Liver (tissue), 3 donors: ENCODE measurements around the gene BRI3.

Source experiments
- EGR1 ChIP-seq, 2 donors: IDR thresholded peaks; 2 replicates each; pipeline ENCODE4 v1.6.1; 2016 to 2018; ENCODE audit warnings: antibody characterized with exemption in 2 of 2, low read depth in 2 of 2
- GABPA ChIP-seq, 2 donors: IDR thresholded peaks in 1 of 2; conservative IDR thresholded peaks in 1 of 2; 2 replicates each; pipeline ENCODE4 v1.6.1; 2016; ENCODE audit warnings: antibody characterized with exemption in 2 of 2, mild to moderate bottlenecking in 1 of 2, moderate library complexity in 1 of 2
- JUND ChIP-seq, 2 donors: IDR thresholded peaks; 2 replicates each; pipeline ENCODE4 v1.6.1; 2016; ENCODE audit warnings: antibody characterized with exemption in 2 of 2
- RAD21 ChIP-seq, 2 donors: IDR thresholded peaks; 2 replicates each; pipeline ENCODE4 v1.6.1; 2016; ENCODE audit warnings: antibody characterized with exemption in 2 of 2, mild to moderate bottlenecking in 2 of 2
- TAF1 ChIP-seq: conservative IDR thresholded peaks from 2 replicates; pipeline ENCODE4 v1.6.1; 2016; ENCODE audit warnings: antibody characterized with exemption, mild to moderate bottlenecking
- YY1 ChIP-seq: IDR thresholded peaks from 2 replicates; pipeline ENCODE4 v1.6.1; 2016; ENCODE audit warnings: antibody characterized with exemption, mild to moderate bottlenecking
- TF ChIP-seq, protein P1 (sequence below): fragments of 150-350 bp; IDR thresholded peaks from 2 replicates; pipeline ENCODE4 v1.5.1; 2017; ENCODE audit warnings: improper control_type of control experiment, low read depth, low read length; ENCODE audit not compliant: missing input control
- TF ChIP-seq, protein P2 (sequence below): IDR thresholded peaks from 2 replicates; pipeline ENCODE4 v1.6.1; 2016; ENCODE audit warnings: antibody characterized with exemption, mild to moderate bottlenecking
- TF ChIP-seq, protein P3 (sequence below): IDR thresholded peaks from 2 replicates; pipeline ENCODE4 v1.6.1; 2016; ENCODE audit warnings: antibody characterized with exemption
- donor health status: healthy.
- donor health status: healthy.

DNA sequence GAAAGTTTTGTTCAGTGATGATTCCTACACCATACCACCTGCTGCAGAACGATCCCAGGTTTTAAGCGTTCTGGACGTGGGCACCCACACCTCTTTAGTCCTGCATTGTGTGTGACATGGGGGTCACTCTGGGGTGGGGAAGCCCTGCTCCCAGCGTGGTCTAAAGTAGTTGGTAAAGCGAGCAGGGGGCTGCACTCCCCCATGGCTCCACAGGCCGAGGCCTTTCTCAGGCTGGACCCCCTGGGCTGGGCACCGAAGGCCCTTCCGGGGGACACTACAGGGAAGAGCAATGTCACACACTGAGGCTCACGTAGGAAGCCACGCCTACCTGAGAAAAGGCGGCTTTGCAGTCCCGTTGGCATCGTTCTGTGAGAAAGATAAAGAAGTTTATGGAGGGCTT lies 12.3 kb downstream of the BRI3 start:
- TF ChIP-seq, protein P1, sequence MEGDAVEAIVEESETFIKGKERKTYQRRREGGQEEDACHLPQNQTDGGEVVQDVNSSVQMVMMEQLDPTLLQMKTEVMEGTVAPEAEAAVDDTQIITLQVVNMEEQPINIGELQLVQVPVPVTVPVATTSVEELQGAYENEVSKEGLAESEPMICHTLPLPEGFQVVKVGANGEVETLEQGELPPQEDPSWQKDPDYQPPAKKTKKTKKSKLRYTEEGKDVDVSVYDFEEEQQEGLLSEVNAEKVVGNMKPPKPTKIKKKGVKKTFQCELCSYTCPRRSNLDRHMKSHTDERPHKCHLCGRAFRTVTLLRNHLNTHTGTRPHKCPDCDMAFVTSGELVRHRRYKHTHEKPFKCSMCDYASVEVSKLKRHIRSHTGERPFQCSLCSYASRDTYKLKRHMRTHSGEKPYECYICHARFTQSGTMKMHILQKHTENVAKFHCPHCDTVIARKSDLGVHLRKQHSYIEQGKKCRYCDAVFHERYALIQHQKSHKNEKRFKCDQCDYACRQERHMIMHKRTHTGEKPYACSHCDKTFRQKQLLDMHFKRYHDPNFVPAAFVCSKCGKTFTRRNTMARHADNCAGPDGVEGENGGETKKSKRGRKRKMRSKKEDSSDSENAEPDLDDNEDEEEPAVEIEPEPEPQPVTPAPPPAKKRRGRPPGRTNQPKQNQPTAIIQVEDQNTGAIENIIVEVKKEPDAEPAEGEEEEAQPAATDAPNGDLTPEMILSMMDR = no peak
- TF ChIP-seq, protein P2, sequence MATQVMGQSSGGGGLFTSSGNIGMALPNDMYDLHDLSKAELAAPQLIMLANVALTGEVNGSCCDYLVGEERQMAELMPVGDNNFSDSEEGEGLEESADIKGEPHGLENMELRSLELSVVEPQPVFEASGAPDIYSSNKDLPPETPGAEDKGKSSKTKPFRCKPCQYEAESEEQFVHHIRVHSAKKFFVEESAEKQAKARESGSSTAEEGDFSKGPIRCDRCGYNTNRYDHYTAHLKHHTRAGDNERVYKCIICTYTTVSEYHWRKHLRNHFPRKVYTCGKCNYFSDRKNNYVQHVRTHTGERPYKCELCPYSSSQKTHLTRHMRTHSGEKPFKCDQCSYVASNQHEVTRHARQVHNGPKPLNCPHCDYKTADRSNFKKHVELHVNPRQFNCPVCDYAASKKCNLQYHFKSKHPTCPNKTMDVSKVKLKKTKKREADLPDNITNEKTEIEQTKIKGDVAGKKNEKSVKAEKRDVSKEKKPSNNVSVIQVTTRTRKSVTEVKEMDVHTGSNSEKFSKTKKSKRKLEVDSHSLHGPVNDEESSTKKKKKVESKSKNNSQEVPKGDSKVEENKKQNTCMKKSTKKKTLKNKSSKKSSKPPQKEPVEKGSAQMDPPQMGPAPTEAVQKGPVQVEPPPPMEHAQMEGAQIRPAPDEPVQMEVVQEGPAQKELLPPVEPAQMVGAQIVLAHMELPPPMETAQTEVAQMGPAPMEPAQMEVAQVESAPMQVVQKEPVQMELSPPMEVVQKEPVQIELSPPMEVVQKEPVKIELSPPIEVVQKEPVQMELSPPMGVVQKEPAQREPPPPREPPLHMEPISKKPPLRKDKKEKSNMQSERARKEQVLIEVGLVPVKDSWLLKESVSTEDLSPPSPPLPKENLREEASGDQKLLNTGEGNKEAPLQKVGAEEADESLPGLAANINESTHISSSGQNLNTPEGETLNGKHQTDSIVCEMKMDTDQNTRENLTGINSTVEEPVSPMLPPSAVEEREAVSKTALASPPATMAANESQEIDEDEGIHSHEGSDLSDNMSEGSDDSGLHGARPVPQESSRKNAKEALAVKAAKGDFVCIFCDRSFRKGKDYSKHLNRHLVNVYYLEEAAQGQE = no peak
- TF ChIP-seq TAF1 = no peak
- no peak for TF ChIP-seq JUND (IDR thresholded peaks at IDR 0.05)
- TF ChIP-seq, protein P3, sequence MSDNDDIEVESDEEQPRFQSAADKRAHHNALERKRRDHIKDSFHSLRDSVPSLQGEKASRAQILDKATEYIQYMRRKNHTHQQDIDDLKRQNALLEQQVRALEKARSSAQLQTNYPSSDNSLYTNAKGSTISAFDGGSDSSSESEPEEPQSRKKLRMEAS = no peak
- TF ChIP-seq YY1 = no peak
- no peak for TF ChIP-seq EGR1 (IDR thresholded peaks at IDR 0.05; ENCODE audit: low read depth in 2 of 2)
- TF ChIP-seq GABPA (IDR thresholded peaks at IDR 0.05 in 1 of 2, conservative IDR thresholded peaks at IDR 0.05 in 1 of 2) = no peak
- TF ChIP-seq RAD21 (IDR thresholded peaks at IDR 0.05) = no peak
